Stimulated activated CD4-positive, alpha-beta T cell treated with anti-CD3 and anti-CD28 coated beads, Interleukin-2, amount 100 ng/mL, for 4 hours (primary cell): ENCODE measurements around the gene PRKAR1B.

ENCODE experiments used
- DNase-seq: peaks from one replicate; pipeline ENCODE4 v3.0.0-alpha.2; 2020; ENCODE audit warnings: low read depth

Gene PRKAR1B

DNA sequence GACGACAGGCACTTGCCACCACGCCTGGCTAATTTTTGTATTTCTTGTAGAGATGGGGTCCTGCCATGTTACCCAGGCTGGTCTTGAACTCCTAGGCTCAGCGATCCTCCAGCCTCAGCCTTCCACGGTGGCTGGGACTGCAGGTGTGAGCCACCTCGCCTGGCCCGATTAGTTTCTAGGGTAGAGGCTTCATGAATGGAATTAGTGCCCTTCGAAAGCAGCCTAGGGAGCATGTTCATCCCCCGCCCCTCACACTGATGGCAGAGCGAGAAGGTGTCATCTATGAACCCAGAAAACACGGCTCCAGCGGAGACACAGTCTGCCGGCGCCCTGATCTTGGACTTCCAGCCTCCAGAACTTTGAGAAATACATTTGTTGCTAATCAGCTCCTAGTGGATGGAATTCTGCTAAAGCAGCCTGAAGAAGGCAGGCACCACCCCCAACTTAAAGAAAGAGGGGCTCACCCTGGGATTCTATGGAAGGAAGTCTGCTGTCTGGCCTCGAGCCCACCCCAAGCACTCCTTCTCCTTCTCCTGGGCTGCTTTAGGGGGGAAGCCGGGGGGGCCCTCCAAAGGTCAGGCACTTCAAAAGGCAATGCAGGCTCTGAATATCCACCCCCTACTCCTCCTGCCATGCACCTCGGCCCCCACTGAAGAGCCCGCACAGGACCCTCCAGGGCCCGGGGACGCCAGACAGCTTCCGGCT, 217.5 kb downstream of the PRKAR1B start:
- DNase-seq: no peak

DNA sequence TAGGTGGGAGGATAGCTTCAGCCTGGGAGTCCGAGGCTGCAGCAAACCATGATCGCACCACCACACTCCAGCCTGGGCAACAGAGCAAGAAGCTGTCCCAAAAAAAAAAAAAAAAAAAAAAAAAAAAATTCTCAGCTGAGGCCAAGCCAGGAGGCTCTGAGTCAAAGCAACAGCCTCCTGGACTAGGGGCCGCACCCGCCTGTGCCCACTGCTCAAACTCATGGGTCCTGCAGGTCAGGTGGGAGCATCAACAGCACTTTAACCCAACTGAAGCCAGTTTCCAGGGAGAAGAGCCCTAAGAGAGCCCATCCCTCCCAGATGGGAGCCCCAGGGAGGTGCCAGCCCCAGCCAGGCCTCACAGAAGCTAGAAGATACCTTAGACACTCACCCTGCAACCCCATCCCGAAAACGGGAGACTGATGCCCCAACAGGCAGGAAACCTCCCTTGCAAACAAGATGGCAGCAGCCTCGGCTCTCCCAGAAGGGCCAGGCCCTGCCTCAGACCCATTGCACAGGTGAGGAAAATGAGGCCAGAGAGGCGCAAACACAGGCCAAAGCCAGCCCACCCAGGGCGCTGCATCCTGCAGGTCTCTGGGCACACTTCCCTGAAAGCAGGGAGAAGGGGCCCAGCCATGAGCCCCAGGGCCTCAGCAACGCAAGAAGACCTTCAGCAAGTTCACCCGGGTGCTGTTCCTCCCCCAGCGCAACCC, 218.5 kb downstream of the PRKAR1B start:
- no peak for DNase-seq

- DNase-seq: no peak
Observed at GRCh38 chr7:507623-508300, 219.3 kb downstream of the PRKAR1B start.

DNA sequence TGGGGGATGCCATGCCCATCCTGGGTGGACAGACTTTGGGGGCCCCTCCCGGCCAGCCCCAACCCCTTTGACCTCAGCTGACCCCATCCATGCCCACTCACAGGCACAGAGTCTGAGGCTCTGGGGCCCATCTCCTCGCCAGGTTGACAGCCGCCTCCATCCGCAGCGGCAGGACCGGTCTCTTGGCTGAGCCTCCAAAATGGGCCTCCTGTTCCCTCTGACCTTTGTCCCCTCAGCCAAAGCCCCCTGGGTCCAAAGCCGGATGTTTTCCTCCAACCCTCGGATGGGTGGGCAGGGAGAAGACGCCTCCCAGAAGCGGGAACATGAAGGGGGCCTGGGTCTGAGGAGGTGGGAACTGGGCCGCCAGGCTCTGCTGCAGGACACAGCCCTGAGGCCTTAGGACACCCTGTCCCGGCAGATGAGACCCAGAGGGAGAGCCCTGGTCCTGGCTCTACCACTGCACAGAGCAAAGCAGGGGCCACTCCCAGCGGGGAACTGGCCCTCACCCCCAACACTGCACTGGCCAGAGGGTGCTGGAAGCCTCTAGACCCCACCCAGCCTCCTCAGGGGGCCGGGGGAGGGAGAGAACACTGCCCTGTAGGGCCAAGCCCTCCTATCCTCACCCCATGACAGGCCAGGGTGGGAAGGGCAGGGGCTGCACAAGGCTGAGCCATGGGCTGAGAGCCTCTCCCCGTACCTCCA, 220.0 kb downstream of the PRKAR1B start:
- no peak for DNase-seq

GRCh38 chr7:506391-506831, 220.7 kb downstream of the PRKAR1B start:
- DNase-seq: no peak

DNA sequence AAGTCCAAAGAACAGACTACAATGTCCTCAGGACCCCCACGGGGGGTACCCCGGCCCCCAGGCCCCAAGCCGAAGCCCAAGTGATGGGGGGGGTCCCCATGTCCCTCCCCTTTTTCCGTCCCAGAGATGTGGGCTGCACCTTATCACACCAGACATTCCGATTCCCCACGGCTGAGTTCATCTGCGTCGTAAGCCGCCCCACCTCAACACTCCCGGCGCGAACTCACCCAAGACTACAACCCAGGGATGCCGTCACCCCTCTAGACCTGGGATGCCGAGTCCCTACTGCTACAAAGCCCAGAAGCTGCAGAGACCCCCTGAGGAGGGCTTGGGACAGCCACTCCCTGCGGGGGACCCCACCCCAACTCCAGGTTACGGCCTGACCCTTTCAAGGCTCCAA, 221.9 kb downstream of the PRKAR1B start:
- DNase-seq: no peak

DNA sequence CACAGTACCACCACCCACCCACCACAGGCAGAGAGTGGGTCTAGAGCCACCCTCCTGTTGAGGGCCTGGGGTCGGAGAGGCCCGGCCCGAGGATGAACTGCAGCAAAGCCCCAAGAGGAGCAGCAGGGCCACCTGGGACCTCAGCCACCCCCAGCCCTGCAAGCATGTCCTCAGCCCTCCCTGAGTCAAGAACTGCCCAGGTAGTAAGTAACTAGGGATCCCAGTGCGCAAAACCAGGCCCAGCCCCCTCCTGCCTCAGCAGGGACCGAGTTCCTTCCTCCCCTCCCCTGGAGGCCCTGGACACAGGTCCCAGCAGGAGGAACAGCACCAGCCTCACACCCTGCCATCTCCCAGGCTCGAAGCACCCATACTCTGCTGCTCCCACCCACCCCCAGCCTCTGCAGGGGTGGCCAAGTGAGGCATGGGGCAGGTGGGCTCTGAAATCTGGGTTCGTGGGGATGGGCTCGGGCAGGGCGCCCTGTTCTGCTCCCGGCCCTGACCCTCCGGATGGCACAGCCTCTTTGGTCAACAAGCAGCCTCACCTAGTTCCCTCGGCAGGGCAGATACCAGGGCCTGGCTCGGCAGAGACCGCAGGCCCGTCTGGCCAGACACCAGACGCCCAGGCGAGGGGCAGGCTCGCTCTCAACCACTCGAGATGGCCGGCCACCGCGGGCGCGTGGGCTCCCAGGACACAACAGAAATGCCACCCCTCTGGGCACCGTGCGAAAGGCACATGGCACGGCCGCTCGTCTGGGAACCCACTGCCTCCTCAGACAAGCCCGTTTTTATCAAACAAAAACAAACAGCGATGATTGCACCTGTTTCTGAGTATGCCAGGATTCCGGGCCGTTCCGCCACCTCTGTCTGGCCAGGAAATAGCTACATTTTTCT, 222.6 kb downstream of the PRKAR1B start:
- no peak for DNase-seq

DNA sequence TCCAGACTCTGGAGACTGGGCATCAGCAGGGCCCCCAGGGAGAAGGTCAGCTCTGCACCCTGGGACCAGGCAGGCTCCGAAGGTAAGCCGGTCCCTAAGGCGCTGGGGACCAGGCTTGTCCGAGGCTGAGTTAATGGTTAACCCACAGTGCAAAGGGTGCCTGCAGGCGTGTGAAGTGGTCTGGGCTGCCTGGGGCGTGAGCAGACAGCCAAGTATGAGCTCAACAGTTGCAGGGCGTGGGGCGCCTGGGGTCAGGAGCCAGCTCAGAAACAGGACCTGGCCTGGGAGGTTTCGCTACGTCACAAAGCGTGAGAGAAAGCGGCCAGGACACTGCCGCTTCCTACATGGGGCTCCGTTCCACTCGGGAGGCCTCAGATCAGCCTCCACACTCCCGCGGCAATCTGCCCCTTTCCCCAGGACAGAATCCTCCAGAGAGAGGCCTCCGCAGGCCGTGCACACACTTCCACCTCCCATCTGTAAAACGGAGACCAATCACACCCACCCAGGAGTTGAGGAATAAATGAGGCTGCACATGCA, 223.4 kb downstream of the PRKAR1B start:
- no peak for DNase-seq

DNA sequence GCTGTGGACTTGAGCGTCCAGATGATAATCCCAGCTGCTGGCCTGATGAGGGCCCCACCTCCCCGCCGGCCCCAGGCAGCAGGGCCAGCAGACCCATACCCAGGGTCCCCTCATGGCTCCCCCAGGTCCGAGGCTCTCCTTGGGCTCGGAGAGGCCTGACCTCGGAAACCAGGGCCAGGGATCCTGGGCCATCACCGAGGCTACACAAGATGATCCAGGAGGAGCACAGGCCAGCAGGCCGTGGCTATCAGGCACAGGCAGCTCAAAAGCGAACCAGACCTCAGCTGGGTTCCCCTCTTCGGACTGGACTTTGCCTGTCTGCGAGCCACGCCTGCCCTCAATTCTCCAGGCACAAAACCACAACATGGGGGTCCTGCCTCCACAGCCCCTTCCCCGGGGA, 224.8 kb downstream of the PRKAR1B start:
- no peak for DNase-seq

- no peak for DNase-seq
Observed at GRCh38 chr7:501526-501925, 225.6 kb downstream of the PRKAR1B start.

- DNase-seq: no peak
Observed at GRCh38 chr7:500521-501420, 226.3 kb downstream of the PRKAR1B start.

- no peak for DNase-seq
Observed at GRCh38 chr7:499853-500485, 227.1 kb downstream of the PRKAR1B start.
